Measurements from ENCODE around the gene DRC7.

The DRC7 gene

DNA sequence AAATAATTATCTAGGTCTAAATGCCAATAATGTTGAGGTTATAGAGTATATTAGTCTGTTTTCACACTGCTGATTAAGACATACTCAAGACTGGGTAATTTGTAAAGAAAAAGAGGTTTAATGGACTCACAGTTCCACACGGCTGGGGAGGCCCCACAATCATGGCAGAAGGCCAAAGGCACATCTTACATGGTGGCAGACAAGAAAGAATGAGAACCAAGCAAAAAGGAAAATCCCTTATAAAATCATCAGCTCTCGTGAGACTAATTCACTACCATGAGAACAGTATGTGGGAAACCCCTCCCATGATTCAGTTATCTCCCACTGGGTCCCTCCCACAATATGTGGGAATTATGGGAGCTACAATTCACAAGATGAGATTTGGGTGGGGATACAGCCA lies 38.1 kb downstream of the DRC7 start:
- Histone ChIP-seq H3K4me3 (replicated peaks; ENCODE audit: low read depth, low read length) (no peak overlapping the region), H3K27me3 (replicated peaks; ENCODE audit: control insufficient read depth, insufficient read depth, low read length) (no peaks in the 10 kb centered on the region), H3K36me3 (ENCODE audit: control insufficient read depth, insufficient read depth, low read length) (no peaks in the 10 kb centered on the region)
- DNase-seq (ENCODE audit: extremely low read depth, insufficient read length) = no peak
- TF ChIP-seq, protein P1, sequence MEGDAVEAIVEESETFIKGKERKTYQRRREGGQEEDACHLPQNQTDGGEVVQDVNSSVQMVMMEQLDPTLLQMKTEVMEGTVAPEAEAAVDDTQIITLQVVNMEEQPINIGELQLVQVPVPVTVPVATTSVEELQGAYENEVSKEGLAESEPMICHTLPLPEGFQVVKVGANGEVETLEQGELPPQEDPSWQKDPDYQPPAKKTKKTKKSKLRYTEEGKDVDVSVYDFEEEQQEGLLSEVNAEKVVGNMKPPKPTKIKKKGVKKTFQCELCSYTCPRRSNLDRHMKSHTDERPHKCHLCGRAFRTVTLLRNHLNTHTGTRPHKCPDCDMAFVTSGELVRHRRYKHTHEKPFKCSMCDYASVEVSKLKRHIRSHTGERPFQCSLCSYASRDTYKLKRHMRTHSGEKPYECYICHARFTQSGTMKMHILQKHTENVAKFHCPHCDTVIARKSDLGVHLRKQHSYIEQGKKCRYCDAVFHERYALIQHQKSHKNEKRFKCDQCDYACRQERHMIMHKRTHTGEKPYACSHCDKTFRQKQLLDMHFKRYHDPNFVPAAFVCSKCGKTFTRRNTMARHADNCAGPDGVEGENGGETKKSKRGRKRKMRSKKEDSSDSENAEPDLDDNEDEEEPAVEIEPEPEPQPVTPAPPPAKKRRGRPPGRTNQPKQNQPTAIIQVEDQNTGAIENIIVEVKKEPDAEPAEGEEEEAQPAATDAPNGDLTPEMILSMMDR (IDR thresholded peaks at IDR 0.05; ENCODE audit: insufficient read depth, low read length, poor library complexity, severe bottlenecking) = no peak

- no peak for DNase-seq (ENCODE audit: extremely low read depth, insufficient read length)
- TF ChIP-seq, protein P1 (IDR thresholded peaks at IDR 0.05; ENCODE audit: insufficient read depth, low read length, poor library complexity, severe bottlenecking) = no peak
- Histone ChIP-seq H3K36me3 (ENCODE audit: control insufficient read depth, insufficient read depth, low read length) (peaks cover 1% of the 10 kb centered on the region; the same call in 1 of the 2 replicates), H3K27me3 (replicated peaks; ENCODE audit: control insufficient read depth, insufficient read depth, low read length) (no peaks in the 10 kb centered on the region), H3K4me3 (replicated peaks; ENCODE audit: low read depth, low read length) (peak overlapping the region; percentile 95)
Measured at GRCh38 chr16:57734308-57734924, 39.8 kb downstream of the DRC7 start.

GRCh38 chr16:57734925-57735754 lies 40.5 kb downstream of the DRC7 start:
- TF ChIP-seq, protein P1 (IDR thresholded peaks at IDR 0.05; ENCODE audit: insufficient read depth, low read length, poor library complexity, severe bottlenecking) = no peak
- H3K36me3 ChIP-seq (ENCODE audit: control insufficient read depth, insufficient read depth, low read length) = peaks cover 1% of the 10 kb centered on the region; the same call in 1 of the 2 replicates
- DNase-seq (ENCODE audit: extremely low read depth, insufficient read length) = peak; percentile 97

DNA sequence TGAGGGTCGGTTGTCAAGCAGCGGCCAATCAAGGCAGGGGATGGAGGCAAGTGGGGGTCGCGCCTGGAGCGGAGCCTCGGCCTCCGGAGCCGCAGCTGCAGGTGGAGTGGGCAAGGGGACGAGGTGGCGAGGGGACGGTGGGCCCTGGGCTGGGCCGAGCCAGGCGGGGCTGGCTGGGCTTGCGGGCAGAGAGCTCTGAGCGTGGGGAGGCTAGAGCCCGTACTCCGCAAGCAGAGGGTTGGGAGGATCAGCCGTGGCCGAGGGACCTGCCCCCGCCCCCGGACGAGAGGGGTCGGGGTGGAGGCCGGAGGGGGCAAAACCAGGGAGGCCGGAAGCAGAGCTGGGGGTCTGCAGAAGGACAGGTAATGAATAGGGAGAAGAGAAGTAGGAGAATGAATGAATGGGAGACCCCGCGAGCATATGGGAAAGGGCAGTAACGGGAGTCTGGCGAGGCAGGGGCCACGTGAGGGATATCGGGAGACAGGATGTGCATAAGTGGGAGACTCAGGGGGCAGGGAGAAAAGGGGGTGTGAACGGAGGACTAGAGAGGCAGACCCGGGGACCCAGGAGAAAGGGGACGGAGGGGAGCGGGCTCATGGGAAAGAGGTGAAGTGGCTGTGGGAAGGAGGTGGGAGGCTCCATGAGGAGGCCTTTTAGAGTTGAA lies 41.3 kb downstream of the DRC7 start, which contains the start of gene KATNB1:
TSS of gene KATNB1 (plus strand) at position 16 of the 664 bp plus-strand sequence. CDS start 1,474 bp downstream, outside the sequence.
- TF ChIP-seq, protein P1 (IDR thresholded peaks at IDR 0.05; ENCODE audit: insufficient read depth, low read length, poor library complexity, severe bottlenecking) = no peak
- Histone ChIP-seq H3K36me3 (ENCODE audit: control insufficient read depth, insufficient read depth, low read length) (peaks cover 1% of the 10 kb centered on the region), H3K4me3 (replicated peaks; ENCODE audit: low read depth, low read length) (peak within 1 kb of the TSS; percentile 95), H3K27me3 (replicated peaks; ENCODE audit: control insufficient read depth, insufficient read depth, low read length) (no peaks in the 10 kb centered on the region)
- no peak for DNase-seq (ENCODE audit: extremely low read depth, insufficient read length)

More at GRCh38 chr16:57734925-57735754, 40.5 kb downstream of the DRC7 start:
- peak overlapping the region; percentile 95 for H3K4me3 ChIP-seq (replicated peaks; ENCODE audit: low read depth, low read length)
- no peaks in the 10 kb centered on the region for H3K27me3 ChIP-seq (replicated peaks; ENCODE audit: control insufficient read depth, insufficient read depth, low read length)

DNA sequence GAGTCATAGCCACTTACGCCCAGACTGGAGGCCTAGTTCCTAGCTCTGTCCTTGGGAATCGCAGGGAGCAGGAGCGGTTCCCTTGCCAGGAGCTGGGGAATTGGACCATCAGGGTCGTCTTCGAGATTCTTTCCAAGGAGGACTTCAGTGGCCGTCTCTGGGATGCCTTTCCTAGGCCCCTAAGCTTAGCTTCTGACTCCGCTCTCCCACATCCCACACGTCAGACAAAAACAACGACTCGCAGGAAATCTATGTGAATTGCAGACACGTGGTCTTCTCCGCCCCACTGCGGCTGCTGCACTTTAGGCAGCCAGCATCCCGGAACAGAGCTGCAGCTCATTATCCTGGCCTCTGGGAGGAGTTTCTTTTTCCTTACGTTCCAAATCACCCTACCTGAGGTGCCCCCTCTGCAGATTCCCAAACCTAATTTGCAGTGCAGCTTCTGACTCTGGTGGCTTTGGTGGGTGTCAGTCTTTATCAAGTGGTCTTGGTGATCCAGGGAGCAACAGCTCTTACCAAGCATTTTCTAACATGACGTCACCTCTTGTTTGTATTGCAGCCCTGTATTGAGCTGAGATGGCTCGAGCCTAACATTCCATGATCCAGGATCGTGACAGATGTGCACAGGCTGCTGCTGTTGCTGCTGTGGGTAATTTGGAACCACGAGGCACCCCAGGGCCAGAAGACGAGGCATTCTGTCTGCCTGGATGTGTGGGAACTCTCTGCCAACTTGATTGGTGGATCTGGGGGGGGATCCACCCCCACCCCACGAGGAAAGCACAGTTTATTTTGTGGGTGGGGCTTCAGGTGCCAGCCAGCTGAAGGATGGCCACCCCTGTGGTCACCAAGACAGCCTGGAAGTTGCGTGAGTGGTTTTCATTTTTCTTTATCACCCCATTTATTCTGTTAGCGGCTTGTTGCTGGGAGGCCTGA lies 42.1 kb downstream of the DRC7 start:
- no peak for DNase-seq (ENCODE audit: extremely low read depth, insufficient read length)
- peak overlapping the region; percentile 94 for H3K4me3 ChIP-seq (replicated peaks; ENCODE audit: low read depth, low read length)
- no peaks in the 10 kb centered on the region for H3K27me3 ChIP-seq (replicated peaks; ENCODE audit: control insufficient read depth, insufficient read depth, low read length)
- TF ChIP-seq, protein P1 (IDR thresholded peaks at IDR 0.05; ENCODE audit: insufficient read depth, low read length, poor library complexity, severe bottlenecking) = no peak
- peaks cover 1% of the 10 kb centered on the region for H3K36me3 ChIP-seq (ENCODE audit: control insufficient read depth, insufficient read depth, low read length)
